Glomerular endothelial cell (primary cell): Measurements from ENCODE around the gene ERP44. TPM values are rescaled to one million over a fixed set of nuclear protein-coding genes. Genes with fewer than 3 reads are reported as not detected.
"Not testable (repeated sequence)": the region's sequence is repeated elsewhere in the genome, so short reads cannot be mapped to it uniquely, and the experiment has no call there.

Source experiments
- DNase-seq: peaks from one replicate; pipeline ENCODE4 v3.0.0-alpha.2; 2011; ENCODE audit warnings: low read depth, low spot score; ENCODE audit errors: extremely low read depth
- total RNA-seq: library from RNA; depleted of rRNA; stranded (reverse); fragments of >200 nt; gene quantifications from 2 replicates; pipeline ENCODE4 v1.2.3, GENCODE V29; 2015

The ERP44 gene
- total RNA-seq, 1 donor from 2014 or later: 26.4 TPM

GRCh38 chr9:100020121-100020795 lies 78.5 kb downstream of the ERP44 start:
- no peak for DNase-seq

GRCh38 chr9:100019541-100019940 lies 79.3 kb downstream of the ERP44 start:
- no peak for DNase-seq

GRCh38 chr9:100014846-100015245 lies 84.0 kb downstream of the ERP44 start:
- DNase-seq: no peak

- DNase-seq: no peak
Measured at GRCh38 chr9:100013573-100013972, 85.2 kb downstream of the ERP44 start.

- DNase-seq: no peak
Measured at GRCh38 chr9:100012279-100012678, 86.5 kb downstream of the ERP44 start.

- DNase-seq: peak; percentile 36
Measured at GRCh38 chr9:100011062-100011681, 87.6 kb downstream of the ERP44 start.

- no peak for DNase-seq
Measured at GRCh38 chr9:99999797-100000196, 99.0 kb downstream of the ERP44 start.

- DNase-seq: no peak
Measured at GRCh38 chr9:99998866-99999265, 99.9 kb downstream of the ERP44 start.

- no peak for DNase-seq
Measured at GRCh38 chr9:99998266-99998665, 100.5 kb downstream of the ERP44 start.

- not testable (repeated sequence) for DNase-seq
Measured at GRCh38 chr9:99990508-99990907, 108.3 kb downstream of the ERP44 start.

GRCh38 chr9:99986642-99987041 lies 112.2 kb downstream of the ERP44 start:
- DNase-seq: no peak

GRCh38 chr9:99980598-99980997 lies 118.2 kb downstream of the ERP44 start:
- no peak for DNase-seq

GRCh38 chr9:99978221-99978620 lies 120.6 kb downstream of the ERP44 start:
- DNase-seq: no peak

- no peak for DNase-seq
Measured at GRCh38 chr9:99977033-99977792, 121.6 kb downstream of the ERP44 start.

GRCh38 chr9:99973455-99973854 lies 125.3 kb downstream of the ERP44 start:
- no peak for DNase-seq

GRCh38 chr9:99971410-99971809 lies 127.4 kb downstream of the ERP44 start:
- DNase-seq: no peak

- no peak for DNase-seq
Measured at GRCh38 chr9:99970481-99970880, 128.3 kb downstream of the ERP44 start.

GRCh38 chr9:99967457-99967856 lies 131.3 kb downstream of the ERP44 start:
- DNase-seq: no peak

- no peak for DNase-seq
Measured at GRCh38 chr9:99966716-99967115, 132.1 kb downstream of the ERP44 start.

GRCh38 chr9:99966001-99966400 lies 132.8 kb downstream of the ERP44 start:
- DNase-seq: no peak

- no peak for DNase-seq
Measured at GRCh38 chr9:99964336-99964735, 134.5 kb downstream of the ERP44 start.
